NT2/D1 (cell line): ENCODE measurements around the gene CAPN12.
A peak's percentile ranks its signal among the peaks of the same experiment; 100 is the strongest.
"Not testable (repeated sequence)": the region's sequence is repeated elsewhere in the genome, so short reads cannot be mapped to it uniquely, and the experiment has no call there.

Source experiments
- DNase-seq: peaks from one replicate; pipeline ENCODE4 v3.0.0-alpha.2; 2011; ENCODE audit warnings: low read depth, low spot score
- H3K27me3 ChIP-seq: 2 replicates; pipeline ENCODE4 v1.6.0; 2011; ENCODE audit warnings: mild to moderate bottlenecking; ENCODE audit not compliant: insufficient read length, insufficient read depth
- H3K36me3 ChIP-seq: 2 replicates; pipeline ENCODE4 v1.6.1; 2011; ENCODE audit warnings: mild to moderate bottlenecking, low read length, mixed read lengths; ENCODE audit not compliant: insufficient read depth, insufficient read length
- H3K4me1 ChIP-seq: 2 replicates; pipeline ENCODE4 v1.5.1; 2011; ENCODE audit not compliant: insufficient read depth, insufficient read length
- H3K4me3 ChIP-seq: 2 replicates; pipeline ENCODE4 v1.5.1; 2011; ENCODE audit warnings: low read depth; ENCODE audit not compliant: insufficient read length
- H3K9ac ChIP-seq: 2 replicates; pipeline ENCODE4 v1.6.0; 2011; ENCODE audit warnings: low read depth; ENCODE audit not compliant: insufficient read length
- H3K9me3 ChIP-seq: 2 replicates; pipeline ENCODE4 v1.5.1; 2011; ENCODE audit warnings: mild to moderate bottlenecking, low read length; ENCODE audit not compliant: insufficient read depth
- SUZ12 ChIP-seq: IDR thresholded peaks from 2 replicates; pipeline ENCODE4 v1.6.1; 2011; ENCODE audit not compliant: insufficient read length, insufficient read depth; ENCODE audit errors: extremely low read depth
- YY1 ChIP-seq: IDR thresholded peaks from 2 replicates; pipeline ENCODE4 v1.6.1; 2011; ENCODE audit not compliant: insufficient read length, insufficient read depth
- ZNF274 ChIP-seq: IDR thresholded peaks from 2 replicates; pipeline ENCODE4 v1.6.1; 2011; ENCODE audit warnings: mild to moderate bottlenecking, low read depth, low read length

The CAPN12 gene

DNA sequence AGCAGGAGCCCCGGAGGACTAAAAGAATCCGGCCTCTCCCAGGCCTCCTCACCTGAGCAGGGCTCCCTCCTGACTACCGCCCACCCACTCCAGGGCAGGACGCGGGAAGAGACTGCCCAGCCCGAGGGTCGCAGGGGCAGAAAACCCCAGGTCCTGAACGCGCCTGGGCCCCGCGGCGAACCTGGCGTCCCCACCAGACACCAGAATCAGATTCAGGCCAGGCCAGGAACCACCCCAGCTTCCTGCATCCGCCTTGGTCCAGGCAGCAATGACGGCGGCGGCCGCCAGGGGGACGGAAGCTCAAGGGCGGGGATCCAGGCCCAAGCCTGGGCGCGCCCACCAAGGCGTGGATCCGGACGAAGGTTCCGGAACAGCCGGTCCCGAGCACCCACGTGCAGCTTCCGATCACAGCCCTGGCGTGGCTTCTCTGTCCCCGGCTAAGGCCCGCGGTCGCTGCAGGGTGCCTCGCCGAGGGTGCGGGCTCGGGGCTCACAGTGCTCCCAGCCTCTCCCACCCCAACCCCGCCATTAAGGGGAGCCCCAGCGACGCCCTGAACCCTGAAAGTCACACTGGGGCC is 25.4 kb upstream of the CAPN12 start:
- DNase-seq: peak; percentile 5
- Histone ChIP-seq H3K9me3 (no peaks in the 10 kb centered on the region), H3K36me3 (no peaks in the 10 kb centered on the region), H3K4me1 (peaks cover 3% of the 10 kb centered on the region), H3K27me3 (no peaks in the 10 kb centered on the region), H3K4me3 (peak overlapping the region; percentile 15), H3K9ac (peak overlapping the region; percentile 21)
- TF ChIP-seq SUZ12 (no peak), ZNF274 (no peak), YY1 (no peak)

DNA sequence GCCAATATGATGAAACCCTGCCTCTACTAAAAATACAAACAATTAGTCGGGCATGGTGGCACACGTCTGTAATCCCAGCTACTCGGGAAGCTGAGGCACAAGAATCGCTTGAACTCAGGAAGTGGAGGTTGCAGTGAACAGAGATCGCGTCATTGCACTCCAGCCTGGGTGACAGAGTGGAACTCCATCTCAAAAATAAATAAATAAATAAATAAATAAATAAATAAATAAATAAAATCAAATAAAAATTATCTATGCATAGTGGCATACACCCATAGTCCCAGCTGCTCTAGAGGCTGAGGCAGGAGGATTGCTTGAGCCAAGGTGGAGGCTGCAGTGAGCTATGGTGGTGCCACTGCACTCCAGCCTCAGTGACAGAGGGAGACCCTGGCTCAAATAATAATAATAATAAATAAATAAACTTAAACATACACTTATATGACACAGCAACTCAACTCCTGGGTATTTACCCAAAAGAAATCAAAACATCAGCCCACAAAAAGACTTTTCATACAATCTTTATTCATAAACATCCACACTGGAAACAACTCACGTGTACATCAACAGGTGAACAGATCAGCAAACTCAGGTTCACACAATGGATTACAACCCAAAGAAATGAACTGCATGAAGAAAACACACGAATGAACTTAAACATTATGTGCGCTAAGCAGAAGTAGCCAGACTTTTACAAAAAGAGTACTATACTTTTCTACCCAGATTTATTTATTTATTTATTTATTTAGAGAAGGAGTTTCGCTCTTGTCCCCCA is 22.2 kb upstream of the CAPN12 start:
- no peak for TF ChIP-seq YY1
- TF ChIP-seq ZNF274: no peak
- TF ChIP-seq SUZ12: no peak
- no peak for DNase-seq
- H3K4me1 ChIP-seq: no peaks in the 10 kb centered on the region
- no peaks in the 10 kb centered on the region for H3K36me3 ChIP-seq
- H3K9ac ChIP-seq: no peak overlapping the region
- H3K4me3 ChIP-seq: no peak overlapping the region
- H3K9me3 ChIP-seq: no peaks in the 10 kb centered on the region
- H3K27me3 ChIP-seq: no peaks in the 10 kb centered on the region

DNA sequence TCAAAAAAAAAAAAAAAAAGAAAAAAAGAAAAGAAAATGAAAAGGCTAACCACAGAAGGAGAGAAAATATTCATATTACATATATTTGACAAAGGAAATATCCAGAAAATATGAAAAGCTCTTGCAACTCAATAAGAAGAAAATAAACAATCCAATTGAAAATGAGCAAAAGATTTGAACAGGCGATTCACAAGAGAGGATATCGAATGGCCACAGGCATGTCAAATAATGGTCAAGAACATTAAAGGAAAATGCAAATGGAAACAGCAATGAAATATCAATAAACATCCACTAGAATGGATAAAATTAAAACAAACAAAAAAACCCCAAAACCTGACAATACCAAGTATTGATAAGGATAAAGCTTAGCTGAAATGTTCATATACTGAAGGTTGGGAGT is 20.9 kb upstream of the CAPN12 start:
- Histone ChIP-seq H3K9me3 (no peaks in the 10 kb centered on the region), H3K36me3 (no peaks in the 10 kb centered on the region), H3K4me1 (no peaks in the 10 kb centered on the region), H3K4me3 (no peak overlapping the region), H3K9ac (no peak overlapping the region), H3K27me3 (no peaks in the 10 kb centered on the region)
- no peak for TF ChIP-seq YY1
- TF ChIP-seq SUZ12: no peak
- no peak for TF ChIP-seq ZNF274
- DNase-seq: no peak

DNA sequence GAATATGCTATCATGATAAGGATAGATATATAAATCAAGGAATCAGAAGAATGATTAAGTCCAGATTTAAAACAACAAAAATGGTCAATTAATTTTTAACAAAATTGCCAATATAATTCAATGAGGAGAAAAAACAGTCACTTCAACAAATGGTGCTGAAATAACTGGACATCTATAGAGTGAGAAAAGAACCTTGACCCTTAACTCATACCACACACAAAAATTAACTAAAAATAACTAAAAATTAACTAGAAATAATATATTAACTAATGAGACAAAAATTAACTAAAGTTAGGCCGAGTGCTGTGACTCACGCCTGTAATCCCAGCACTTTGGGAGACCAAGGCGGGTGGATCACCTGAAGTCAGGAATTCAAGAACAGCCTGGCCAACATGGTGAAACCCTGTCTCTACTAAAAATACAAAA is 19.5 kb upstream of the CAPN12 start:
- DNase-seq: no peak
- no peak overlapping the region for H3K4me3 ChIP-seq
- no peaks in the 10 kb centered on the region for H3K27me3 ChIP-seq
- H3K9me3 ChIP-seq: no peaks in the 10 kb centered on the region
- TF ChIP-seq YY1: no peak
- H3K36me3 ChIP-seq: no peaks in the 10 kb centered on the region
- H3K9ac ChIP-seq: no peak overlapping the region
- H3K4me1 ChIP-seq: no peaks in the 10 kb centered on the region

DNA sequence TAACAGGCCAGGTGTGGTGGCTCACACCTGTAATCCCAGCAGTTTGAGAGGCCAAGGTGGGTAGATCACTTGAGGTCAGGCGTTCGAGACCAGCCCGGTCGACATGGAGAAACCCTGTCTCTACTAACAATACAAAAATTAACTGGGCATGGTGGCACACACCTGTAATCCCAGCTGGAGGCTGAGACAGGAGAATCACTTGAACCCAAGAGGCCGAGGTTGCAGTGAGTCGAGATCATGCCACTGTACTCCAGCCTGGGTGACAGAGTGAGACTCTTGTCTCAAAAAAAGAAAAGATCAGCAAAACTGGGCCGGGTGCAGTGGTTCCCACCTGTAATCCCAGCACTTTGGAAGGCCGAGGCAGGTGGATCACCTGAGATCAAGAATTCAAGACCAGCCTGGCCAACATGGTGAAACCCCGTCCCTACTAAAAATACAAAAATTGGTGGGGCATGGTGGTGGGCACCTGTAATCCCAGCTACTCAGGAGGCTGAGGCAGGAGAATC is 17.7 kb upstream of the CAPN12 start:
- not testable (repeated sequence) for DNase-seq, H3K4me1 ChIP-seq, H3K9me3 ChIP-seq

DNA sequence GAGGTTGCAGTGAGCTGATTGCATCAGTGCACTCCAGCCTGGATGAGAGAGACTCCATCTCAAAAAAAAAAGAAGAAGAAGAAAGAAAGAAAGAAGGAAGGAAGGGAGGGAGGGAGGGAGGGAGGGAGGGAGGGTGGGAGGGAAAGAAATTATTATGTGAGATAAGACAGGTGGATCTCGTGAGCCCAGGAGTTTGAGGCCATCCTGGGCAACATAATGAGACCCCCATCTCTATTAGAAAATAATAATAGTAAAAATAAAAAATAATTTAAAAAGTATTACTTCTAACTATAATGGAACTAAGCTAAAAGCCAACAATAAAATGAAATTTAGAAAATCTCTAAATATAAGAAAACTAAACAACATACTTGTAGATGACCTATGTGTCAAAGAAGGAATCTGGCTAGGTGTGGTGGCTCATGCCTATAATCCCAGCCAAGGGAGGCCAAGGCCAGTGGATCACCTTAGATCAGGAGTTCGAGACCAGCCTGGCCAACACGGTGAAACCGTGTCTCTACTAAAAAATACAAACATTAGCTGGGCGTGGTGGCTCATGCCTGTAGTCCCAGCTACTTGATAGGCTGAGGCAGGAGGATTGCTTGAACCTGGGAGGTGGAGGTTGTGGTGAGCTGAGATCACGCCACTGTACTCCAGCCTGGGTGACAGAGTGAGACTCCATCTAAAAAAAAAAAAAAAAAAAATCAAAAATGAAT is 16.7 kb upstream of the CAPN12 start:
- H3K4me3 ChIP-seq, H3K9me3 ChIP-seq, DNase-seq, H3K36me3 ChIP-seq, H3K4me1 ChIP-seq, H3K9ac ChIP-seq, H3K27me3 ChIP-seq: not testable (repeated sequence)

More for the DNA sequence above, 17.7 kb upstream of the CAPN12 start:
- H3K36me3 ChIP-seq, H3K4me3 ChIP-seq, H3K9ac ChIP-seq, H3K27me3 ChIP-seq: not testable (repeated sequence)

DNA sequence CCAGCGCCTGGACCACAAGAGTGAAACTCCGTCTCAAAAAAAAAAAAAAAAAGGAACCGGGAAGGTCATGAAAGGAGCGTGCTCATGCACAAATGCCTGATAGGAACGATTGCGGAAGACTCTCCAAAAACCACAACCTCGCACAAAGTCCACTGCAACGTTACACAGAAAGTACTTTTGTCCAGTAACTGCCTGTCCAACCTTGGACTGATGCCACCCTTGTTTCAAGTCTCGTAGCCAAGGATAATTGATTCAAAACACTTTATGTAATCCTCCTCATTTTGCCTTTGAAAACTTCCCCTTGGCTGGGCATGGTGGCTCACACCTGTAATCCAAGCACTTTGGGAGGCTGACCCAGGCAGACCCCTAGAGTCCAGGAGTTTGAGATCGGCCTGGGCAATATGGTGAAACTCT is 15.3 kb upstream of the CAPN12 start:
- Histone ChIP-seq H3K27me3 (no peaks in the 10 kb centered on the region), H3K9me3 (no peaks in the 10 kb centered on the region), H3K4me3 (no peak overlapping the region), H3K9ac (no peak overlapping the region), H3K4me1 (no peaks in the 10 kb centered on the region), H3K36me3 (no peaks in the 10 kb centered on the region)
- TF ChIP-seq YY1: no peak
- no peak for DNase-seq

DNA sequence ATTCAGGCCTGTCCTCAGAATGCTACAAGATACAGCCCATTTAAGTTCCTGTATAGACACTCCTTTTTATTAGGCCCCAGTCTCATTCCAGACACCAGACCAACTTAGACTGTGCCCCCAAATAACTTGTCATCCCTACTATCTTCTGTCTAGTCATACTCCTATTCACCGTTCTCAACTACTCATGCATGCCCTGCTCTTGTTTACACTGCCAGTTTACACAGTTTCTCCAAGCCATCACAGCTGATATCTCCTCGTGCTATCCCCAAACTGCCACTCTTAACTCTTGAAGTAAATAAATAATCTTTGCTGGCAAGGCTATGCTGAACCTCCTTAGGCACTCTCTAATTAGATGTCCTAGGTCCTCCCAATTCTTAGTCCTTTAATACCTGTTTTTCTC is 9.9 kb upstream of the CAPN12 start:
- DNase-seq, H3K36me3 ChIP-seq: not testable (repeated sequence)

DNA sequence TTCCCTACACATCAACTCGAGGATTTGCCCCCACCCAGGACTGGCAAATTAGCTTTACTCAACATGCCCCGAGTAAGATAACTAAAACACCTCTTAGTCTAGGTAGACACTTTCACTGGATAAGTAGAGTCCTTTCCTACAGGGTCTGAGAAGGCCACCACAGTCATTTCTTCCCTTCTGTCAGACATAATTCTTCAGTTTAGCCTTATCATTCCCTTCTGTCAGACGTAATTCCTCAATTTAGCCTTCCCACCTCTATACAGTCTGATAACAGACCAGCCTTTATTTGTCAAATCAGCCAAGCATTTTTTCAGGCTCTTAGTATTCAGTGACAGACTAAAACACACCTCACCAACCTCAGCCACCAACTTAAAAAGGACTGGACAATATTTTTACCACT is 9.5 kb upstream of the CAPN12 start:
- H3K9me3 ChIP-seq, H3K4me1 ChIP-seq, H3K4me3 ChIP-seq, H3K27me3 ChIP-seq, H3K9ac ChIP-seq, DNase-seq, H3K36me3 ChIP-seq: not testable (repeated sequence)

More for the DNA sequence above, 9.9 kb upstream of the CAPN12 start:
- not testable (repeated sequence) for H3K4me3 ChIP-seq, H3K4me1 ChIP-seq, H3K27me3 ChIP-seq, H3K9me3 ChIP-seq, H3K9ac ChIP-seq
